HL-60 (cell line): Measurements from ENCODE around the gene GPATCH1.

ENCODE experiments used
- DNase-seq, 2 experiments: peaks; one replicate each; pipeline ENCODE4 v3.0.0-alpha.2; 2010 to 2020; ENCODE audit warnings: low read depth in 1 of 2, low spot score in 1 of 2
- H3K27ac ChIP-seq: fragments of 250-450 bp; sonication (Bioruptor Pico); replicated peaks from 2 replicates; pipeline ENCODE4 v1.5.1; 2020; ENCODE audit warnings: mild to moderate bottlenecking, moderate library complexity
- H3K27me3 ChIP-seq: fragments of 250-450 bp; sonication (Bioruptor Pico); 2 replicates; pipeline ENCODE4 v1.5.1; 2021; ENCODE audit warnings: mild to moderate bottlenecking, moderate library complexity; ENCODE audit not compliant: insufficient read depth, poor library complexity, severe bottlenecking
- H3K4me3 ChIP-seq: replicated peaks from 2 replicates; pipeline ENCODE4 v1.5.1; 2011; ENCODE audit warnings: mild to moderate bottlenecking, control low read depth, low read length; ENCODE audit not compliant: insufficient read depth
- CTCF ChIP-seq: IDR thresholded peaks from one replicate; pipeline ENCODE4 v1.5.1; 2011; ENCODE audit warnings: low read length, control low read depth, inconsistent platforms; ENCODE audit not compliant: insufficient read depth
- GABPA ChIP-seq: IDR thresholded peaks from 2 replicates; pipeline ENCODE4 v1.6.1; 2012; ENCODE audit warnings: low read depth
- POLR2AphosphoS5 ChIP-seq: IDR thresholded peaks from 2 replicates; pipeline ENCODE4 v1.6.1; 2012; ENCODE audit warnings: low read depth
- REST ChIP-seq: IDR thresholded peaks from 2 replicates; pipeline ENCODE4 v1.6.1; 2012; ENCODE audit warnings: low read depth; ENCODE audit not compliant: insufficient replicate concordance
- SPI1 ChIP-seq: IDR thresholded peaks from 2 replicates; pipeline ENCODE4 v1.6.1; 2012; ENCODE audit warnings: low read depth, mild to moderate bottlenecking, borderline replicate concordance

GPATCH1 gene

GRCh38 chr19:33100894-33101644 is 20.1 kb downstream of the GPATCH1 start:
- TF ChIP-seq SPI1: no peak
- no peak for TF ChIP-seq CTCF
- Histone ChIP-seq H3K27ac (no peak overlapping the region), H3K4me3 (no peak overlapping the region), H3K27me3 (no peaks in the 10 kb centered on the region)
- DNase-seq: no peak

- TF ChIP-seq GABPA (no peak), POLR2AphosphoS5 (no peak), REST (no peak), CTCF (no peak), SPI1 (no peak)
- no peak for DNase-seq
Observed at GRCh38 chr19:33102893-33103292, 21.9 kb downstream of the GPATCH1 start.

GRCh38 chr19:33108161-33108560 is 27.2 kb downstream of the GPATCH1 start:
- Histone ChIP-seq H3K27me3 (no peaks in the 10 kb centered on the region), H3K27ac (no peak overlapping the region), H3K4me3 (no peak overlapping the region)
- DNase-seq: no peak
- no peak for TF ChIP-seq SPI1
- TF ChIP-seq REST: no peak
- TF ChIP-seq GABPA: no peak
- no peak for TF ChIP-seq POLR2AphosphoS5
- TF ChIP-seq CTCF: no peak

More at GRCh38 chr19:33102893-33103292, 21.9 kb downstream of the GPATCH1 start:
- Histone ChIP-seq H3K4me3 (no peak overlapping the region), H3K27me3 (no peaks in the 10 kb centered on the region), H3K27ac (no peak overlapping the region)
